Endothelial cell of umbilical vein (primary cell): Measurements from ENCODE around the gene SUZ12. TPM values are rescaled to one million over a fixed set of nuclear protein-coding genes. Genes with fewer than 3 reads are reported as not detected.
"Not testable (repeated sequence)": the region's sequence is repeated elsewhere in the genome, so short reads cannot be mapped to it uniquely, and the experiment has no call there.

Experiments
- BruUV-seq: library from RNA; stranded (reverse); fragments of 400-500 nt; replicated peaks from 2 replicates; lab custom pipeline; 2021; lab: Mats Ljungman, UMichigan
- CTCF ChIA-PET: fragments of 300-600, 350-600 bp; sonication (Branson Sonifier 250); formaldehyde crosslinking; loops from one replicate; lab custom pipeline; 2021; ENCODE audit warnings: antibody characterized with exemption, inconsistent platforms; lab: Charles Lee
- POLR2A ChIA-PET: fragments of 300-600, 350-600 bp; sonication (Branson Sonifier 250); formaldehyde crosslinking; loops from one replicate; lab custom pipeline; 2021; ENCODE audit warnings: antibody characterized with exemption, inconsistent platforms; lab: Charles Lee
- DNase-seq: peaks from one replicate; pipeline ENCODE4 v3.0.0-alpha.2; 2011; ENCODE audit warnings: low read depth, low spot score
- FAIRE-seq: peaks from 2 replicates; lab custom pipeline; 2011; peaks lifted over from hg19 to GRCh38; lab: Jason Lieb, UNC
- H2AFZ ChIP-seq: 2 replicates; pipeline ENCODE4 v1.6.0; 2012; ENCODE audit warnings: low read depth, low read length, control low read depth, inconsistent platforms
- H3K27ac ChIP-seq: 2 replicates; pipeline ENCODE4 v1.5.1; 2011; ENCODE audit warnings: low read depth, mild to moderate bottlenecking, control low read depth, low read length, moderate library complexity; ENCODE audit not compliant: insufficient read depth
- H3K27me3 ChIP-seq, 2 experiments: 2 replicates each; pipeline versions ENCODE4 v1.6.0 to v1.6.1; 2011; ENCODE audit warnings: low read length in 2 of 2, mixed read lengths in 1 of 2; ENCODE audit not compliant: control insufficient read depth in 2 of 2, insufficient read depth in 2 of 2
- H3K36me3 ChIP-seq, 2 experiments: 2 replicates in 1 of 2; 3 replicates in 1 of 2; pipeline ENCODE4 v1.5.1; 2011; ENCODE audit warnings: low read length in 2 of 2, mild to moderate bottlenecking in 1 of 2, moderate library complexity in 1 of 2; ENCODE audit not compliant: control insufficient read depth in 2 of 2, insufficient read depth in 2 of 2; ENCODE audit errors: extremely low read depth in 1 of 2
- H3K4me1 ChIP-seq: 3 replicates; pipeline ENCODE4 v1.5.1; 2011; ENCODE audit warnings: mild to moderate bottlenecking, low read length; ENCODE audit not compliant: control insufficient read depth, insufficient read depth; ENCODE audit errors: extremely low read depth
- H3K4me2 ChIP-seq: 2 replicates; pipeline ENCODE4 v1.6.1; 2011; ENCODE audit warnings: low read length, control low read depth, mixed read lengths; ENCODE audit not compliant: insufficient read depth
- H3K4me3 ChIP-seq, 3 experiments: fragments of 200-600 bp in 1 of 3; sonication (generic), shearing (Covaris generic) in 1 of 3; replicated peaks in 1 of 3; 2 replicates each; pipeline ENCODE4 v1.5.1; 2011 to 2016; ENCODE audit warnings: control low read depth in 3 of 3, low read length in 3 of 3, mild to moderate bottlenecking in 2 of 3, inconsistent platforms in 1 of 3, low read depth in 1 of 3, moderate library complexity in 1 of 3; ENCODE audit not compliant: insufficient read depth in 1 of 3
- H3K79me2 ChIP-seq: 2 replicates; pipeline ENCODE4 v1.6.0; 2012; ENCODE audit warnings: low read length, inconsistent platforms; ENCODE audit not compliant: control insufficient read depth, insufficient read depth
- H3K9ac ChIP-seq: replicated peaks from 2 replicates; pipeline ENCODE3; 2011; ENCODE audit warnings: low read length, control low read depth; ENCODE audit not compliant: insufficient read depth; ENCODE audit errors: extremely low read depth
- H3K9me1 ChIP-seq: replicated peaks from 3 replicates; pipeline ENCODE4 v1.6.0; 2011; ENCODE audit warnings: mild to moderate bottlenecking, low read length; ENCODE audit not compliant: control insufficient read depth, insufficient read depth; ENCODE audit errors: extremely low read depth
- H3K9me3 ChIP-seq: replicated peaks from 2 replicates; pipeline ENCODE4 v1.5.1; 2012; ENCODE audit warnings: low read length, inconsistent platforms; ENCODE audit not compliant: control insufficient read depth, insufficient read depth
- H4K20me1 ChIP-seq: replicated peaks from 2 replicates; pipeline ENCODE3; 2011; ENCODE audit warnings: mild to moderate bottlenecking, low read length; ENCODE audit not compliant: control insufficient read depth, insufficient read depth; ENCODE audit errors: extremely low read depth
- EZH2 ChIP-seq: IDR thresholded peaks from 2 replicates; pipeline ENCODE4 v1.6.1; 2012; ENCODE audit warnings: borderline replicate concordance, low read depth, mild to moderate bottlenecking, moderate library complexity, low read length, inconsistent platforms; ENCODE audit not compliant: severe bottlenecking
- FOS ChIP-seq: IDR thresholded peaks from 2 replicates; pipeline ENCODE4 v1.6.1; 2011; ENCODE audit warnings: mild to moderate bottlenecking, low read length, moderate library complexity, borderline replicate concordance; ENCODE audit not compliant: insufficient read depth
- GATA2 ChIP-seq: IDR thresholded peaks from 2 replicates; pipeline ENCODE4 v1.7.0; 2011; ENCODE audit warnings: low read depth, mild to moderate bottlenecking, moderate library complexity, mixed read lengths, low read length; ENCODE audit not compliant: insufficient read length, insufficient read depth
- JUN ChIP-seq: IDR thresholded peaks from 2 replicates; pipeline ENCODE4 v1.6.1; 2011; ENCODE audit warnings: borderline replicate concordance, low read depth; ENCODE audit not compliant: insufficient read length, insufficient read depth
- MAX ChIP-seq: IDR thresholded peaks from 2 replicates; pipeline ENCODE4 v1.6.1; 2011; ENCODE audit not compliant: insufficient read depth, insufficient read length
- POLR2A ChIP-seq: IDR thresholded peaks from 2 replicates; pipeline ENCODE4 v1.6.1; 2012; ENCODE audit warnings: low read depth, mild to moderate bottlenecking, control low read depth, low read length
- POLR2AphosphoS5 ChIP-seq: IDR thresholded peaks from 2 replicates; pipeline ENCODE4 v1.6.1; 2012; ENCODE audit warnings: low read depth, mild to moderate bottlenecking, control low read depth, low read length, moderate library complexity; ENCODE audit not compliant: insufficient read depth
- dilution Hi-C: fragments of 300-500 bp; cut with MboI; formaldehyde crosslinking; loops from one replicate; pipeline ENCODE4 v1.15.0; 2019; ENCODE audit warnings: low sequenced_read_pairs; ENCODE audit not compliant: extremely low pct_ligation_motif_present
- intact Hi-C: fragments of 100-400 bp; cut with micrococcal nuclease; formaldehyde crosslinking; loops from one replicate; pipeline ENCODE4 v1.10.0; 2022
- polyA plus RNA-seq, 4 experiments: library from polyadenylated mRNA; depleted of rRNA in 3 of 4; stranded (reverse) in 3 of 4; unstranded in 1 of 4; fragments of >200 nt; gene quantifications; 2 replicates each; pipeline versions ENCODE4 v1.2.1 to v1.2.3, GENCODE V29; 2011 to 2012; ENCODE audit warnings: missing spikeins in 1 of 4
- total RNA-seq: library from RNA; stranded (reverse); gene quantifications from 2 replicates; pipeline ENCODE4 v1.2.3, GENCODE V29; 2021
- TF ChIP-seq, protein P1 (sequence below), 2 donors: IDR thresholded peaks; 1 replicate in 1 of 2; 2 replicates in 1 of 2; pipeline ENCODE4 v1.5.1; 2011; ENCODE audit warnings: low read length in 2 of 2, mild to moderate bottlenecking in 2 of 2, moderate library complexity in 2 of 2, control low read depth in 1 of 2, inconsistent platforms in 1 of 2, low read depth in 1 of 2; ENCODE audit not compliant: insufficient read depth in 1 of 2; ENCODE audit errors: extremely low read depth in 1 of 2

The SUZ12 gene
- total and polyA plus RNA-seq, 2 donors (not counting 3 experiments of a cell fraction or from before 2014, with no cell fraction given) = 7.8 to 30.9 TPM

GRCh38 chr17:31917065-31917529 is 19.7 kb upstream of the SUZ12 start:
- Histone ChIP-seq H3K36me3 (no peaks in the 10 kb centered on the region), H3K27me3 (no peaks in the 10 kb centered on the region), H3K27ac (no peak overlapping the region), H4K20me1 (no peaks in the 10 kb centered on the region), H3K4me3 (peak overlapping the region in 1 of 3 experiments; percentile 19), H3K4me1 (peaks cover 4% of the 10 kb centered on the region), H3K79me2 (no peaks in the 10 kb centered on the region), H3K9me3 (no peaks in the 10 kb centered on the region), H2AFZ (peak overlapping the region; percentile 89), H3K4me2 (no peak overlapping the region), H3K9ac (peak overlapping the region; percentile 23), H3K9me1 (no peaks in the 10 kb centered on the region)
- BruUV-seq = no TSS peak
- FAIRE-seq (no peak), DNase-seq (no peak)
- intact Hi-C loops = loop anchor here (1.0 kb wide), 1 partner anchor 16 kb away; the partner anchor contains the start of gene UTP6
- TF ChIP-seq POLR2A (no peak), JUN (no peak), GATA2 (no peak), MAX (no peak), POLR2AphosphoS5 (no peak), FOS (no peak), EZH2 (no peak)
- TF ChIP-seq, protein P1, sequence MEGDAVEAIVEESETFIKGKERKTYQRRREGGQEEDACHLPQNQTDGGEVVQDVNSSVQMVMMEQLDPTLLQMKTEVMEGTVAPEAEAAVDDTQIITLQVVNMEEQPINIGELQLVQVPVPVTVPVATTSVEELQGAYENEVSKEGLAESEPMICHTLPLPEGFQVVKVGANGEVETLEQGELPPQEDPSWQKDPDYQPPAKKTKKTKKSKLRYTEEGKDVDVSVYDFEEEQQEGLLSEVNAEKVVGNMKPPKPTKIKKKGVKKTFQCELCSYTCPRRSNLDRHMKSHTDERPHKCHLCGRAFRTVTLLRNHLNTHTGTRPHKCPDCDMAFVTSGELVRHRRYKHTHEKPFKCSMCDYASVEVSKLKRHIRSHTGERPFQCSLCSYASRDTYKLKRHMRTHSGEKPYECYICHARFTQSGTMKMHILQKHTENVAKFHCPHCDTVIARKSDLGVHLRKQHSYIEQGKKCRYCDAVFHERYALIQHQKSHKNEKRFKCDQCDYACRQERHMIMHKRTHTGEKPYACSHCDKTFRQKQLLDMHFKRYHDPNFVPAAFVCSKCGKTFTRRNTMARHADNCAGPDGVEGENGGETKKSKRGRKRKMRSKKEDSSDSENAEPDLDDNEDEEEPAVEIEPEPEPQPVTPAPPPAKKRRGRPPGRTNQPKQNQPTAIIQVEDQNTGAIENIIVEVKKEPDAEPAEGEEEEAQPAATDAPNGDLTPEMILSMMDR (IDR thresholded peaks at IDR 0.05; ENCODE audit: extremely low read depth in 1 of 2, insufficient read depth in 1 of 2, low read depth in 1 of 2, low read length in 2 of 2) = no peak
- ChIA-PET CTCF (no interaction called here), POLR2A (no interaction called here)
- dilution Hi-C loops = no loop called here

GRCh38 chr17:31917721-31918120 is 19.1 kb upstream of the SUZ12 start:
- dilution Hi-C loops, FAIRE-seq, POLR2A ChIA-PET, H3K9me3 ChIP-seq, H3K4me2 ChIP-seq, BruUV-seq, H3K27me3 ChIP-seq, H3K27ac ChIP-seq, DNase-seq, CTCF ChIA-PET, H3K9ac ChIP-seq, H4K20me1 ChIP-seq, H2AFZ ChIP-seq, H3K36me3 ChIP-seq, H3K4me3 ChIP-seq, H3K4me1 ChIP-seq, H3K79me2 ChIP-seq, H3K9me1 ChIP-seq: not testable (repeated sequence)
- intact Hi-C loops = loop anchor here (1.0 kb wide), 1 partner anchor 16 kb away; the partner anchor contains the start of gene UTP6
